Fibroblast of lung (primary cell): Measurements from ENCODE around the gene ABCA13. TPM values are rescaled to one million over a fixed set of nuclear protein-coding genes. Genes with fewer than 3 reads are reported as not detected.
A peak's percentile ranks its signal among the peaks of the same experiment; 100 is the strongest.

Experiments
- DNase-seq, 2 donors: peaks; one replicate each; pipeline versions ENCODE4 v3.0.0 to v3.0.0-alpha.2; 2010; ENCODE audit warnings: low read depth in 2 of 2
- H2AFZ ChIP-seq: 2 replicates; pipeline ENCODE4 v1.5.1; 2012; ENCODE audit warnings: low read length, control low read depth, inconsistent platforms
- H3K27ac ChIP-seq: 2 replicates; pipeline ENCODE4 v1.5.1; 2011; ENCODE audit warnings: low read length, control low read depth; ENCODE audit not compliant: insufficient read depth
- H3K27me3 ChIP-seq: 2 replicates; pipeline ENCODE4 v1.5.1; 2011; ENCODE audit warnings: mild to moderate bottlenecking, low read length; ENCODE audit not compliant: control insufficient read depth, insufficient read depth
- H3K36me3 ChIP-seq: 2 replicates; pipeline ENCODE4 v1.5.1; 2011; ENCODE audit warnings: low read length; ENCODE audit not compliant: control insufficient read depth, insufficient read depth
- H3K4me1 ChIP-seq: 2 replicates; pipeline ENCODE4 v1.5.1; 2011; ENCODE audit warnings: low read length; ENCODE audit not compliant: control insufficient read depth, insufficient read depth; ENCODE audit errors: extremely low read depth
- H3K4me2 ChIP-seq: 2 replicates; pipeline ENCODE4 v1.5.1; 2011; ENCODE audit warnings: low read length, control low read depth; ENCODE audit not compliant: insufficient read depth; ENCODE audit errors: extremely low read depth
- H3K4me3 ChIP-seq, 4 experiments: fragments of 200-600 bp in 1 of 4; sonication (generic) in 1 of 4; replicated peaks in 1 of 4; 2 replicates each; pipeline ENCODE4 v1.5.1; 2011 to 2016; ENCODE audit warnings: low read length in 4 of 4, low read depth in 3 of 4, mild to moderate bottlenecking in 3 of 4, control low read depth in 2 of 4, inconsistent platforms in 1 of 4, mixed read lengths in 1 of 4; ENCODE audit not compliant: insufficient read depth in 1 of 4; ENCODE audit errors: control extremely low read depth in 1 of 4
- H3K79me2 ChIP-seq: 2 replicates; pipeline ENCODE4 v1.5.1; 2012; ENCODE audit warnings: mild to moderate bottlenecking, low read length, inconsistent platforms; ENCODE audit not compliant: control insufficient read depth, insufficient read depth
- H3K9ac ChIP-seq: 2 replicates; pipeline ENCODE4 v1.5.1; 2011; ENCODE audit warnings: mild to moderate bottlenecking, low read length, control low read depth; ENCODE audit not compliant: insufficient read depth
- H3K9me3 ChIP-seq: 2 replicates; pipeline ENCODE4 v1.5.1; 2012; ENCODE audit warnings: low read depth, low read length; ENCODE audit not compliant: control insufficient read depth, insufficient read depth
- H4K20me1 ChIP-seq: 2 replicates; pipeline ENCODE4 v1.5.1; 2011; ENCODE audit warnings: low read length; ENCODE audit not compliant: control insufficient read depth, insufficient read depth; ENCODE audit errors: extremely low read depth
- CTCF ChIP-seq, 2 donors: IDR thresholded peaks in 1 of 2; conservative IDR thresholded peaks in 1 of 2; 1 replicate in 1 of 2; 2 replicates in 1 of 2; pipeline ENCODE4 v1.5.1; 2011 to 2012; ENCODE audit warnings: low read length in 2 of 2, control low read depth in 1 of 2, inconsistent platforms in 1 of 2, low read depth in 1 of 2, mild to moderate bottlenecking in 1 of 2
- EZH2 ChIP-seq: IDR thresholded peaks from 2 replicates; pipeline ENCODE4 v1.5.1; 2012; ENCODE audit warnings: low read length, control low read depth, mild to moderate bottlenecking; ENCODE audit errors: missing control alignments
- polyA plus RNA-seq, 2 donors: library from polyadenylated mRNA; depleted of rRNA in 1 of 2; stranded (reverse) in 1 of 2; unstranded in 1 of 2; fragments of >200 nt; gene quantifications; 2 replicates each; pipeline ENCODE4 v1.2.1, GENCODE V29; 2011 to 2012; ENCODE audit warnings: missing spikeins in 1 of 2
- total RNA-seq: library from RNA; depleted of rRNA; stranded (reverse); fragments of >200 nt; gene quantifications from 2 replicates; pipeline ENCODE4 v1.2.1, GENCODE V29; 2014

The ABCA13 gene
- total and polyA plus RNA-seq, 2 donors (not counting 1 experiment from before 2014, with no cell fraction given): 0.08 to 10.9 TPM

GRCh38 chr7:48263311-48263650, 92.0 kb downstream of the ABCA13 start:
- DNase-seq: no peak
- H3K9ac ChIP-seq: no peak overlapping the region
- H3K27me3 ChIP-seq: no peaks in the 10 kb centered on the region
- no peak overlapping the region for H2AFZ ChIP-seq
- H3K79me2 ChIP-seq: no peaks in the 10 kb centered on the region
- H4K20me1 ChIP-seq: no peaks in the 10 kb centered on the region
- no peaks in the 10 kb centered on the region for H3K36me3 ChIP-seq
- TF ChIP-seq EZH2: no peak
- no peak for TF ChIP-seq CTCF (conservative IDR thresholded peaks at IDR 0.05 in 1 of 2, IDR thresholded peaks at IDR 0.05 in 1 of 2; ENCODE audit: low read depth in 1 of 2, low read length in 2 of 2)
- H3K4me2 ChIP-seq: no peak overlapping the region
- H3K4me3 ChIP-seq: no peak overlapping the region
- H3K9me3 ChIP-seq: no peaks in the 10 kb centered on the region
- no peak overlapping the region for H3K27ac ChIP-seq
- H3K4me1 ChIP-seq: peaks cover 3% of the 10 kb centered on the region

GRCh38 chr7:48269066-48269465, 97.8 kb downstream of the ABCA13 start:
- H3K9me3 ChIP-seq: no peaks in the 10 kb centered on the region
- H3K9ac ChIP-seq: no peak overlapping the region
- no peak overlapping the region for H3K27ac ChIP-seq
- no peaks in the 10 kb centered on the region for H3K4me1 ChIP-seq
- H3K4me3 ChIP-seq: no peak overlapping the region
- H3K4me2 ChIP-seq: no peak overlapping the region
- no peaks in the 10 kb centered on the region for H4K20me1 ChIP-seq
- H3K36me3 ChIP-seq: no peaks in the 10 kb centered on the region
- no peak for DNase-seq
- H3K79me2 ChIP-seq: no peaks in the 10 kb centered on the region
- no peaks in the 10 kb centered on the region for H3K27me3 ChIP-seq
- TF ChIP-seq EZH2 (no peak), CTCF (conservative IDR thresholded peaks at IDR 0.05 in 1 of 2, IDR thresholded peaks at IDR 0.05 in 1 of 2; ENCODE audit: low read depth in 1 of 2, low read length in 2 of 2) (no peak)
- H2AFZ ChIP-seq: no peak overlapping the region

- Histone ChIP-seq H3K4me2 (no peak overlapping the region), H3K27ac (no peak overlapping the region), H2AFZ (no peak overlapping the region), H4K20me1 (no peaks in the 10 kb centered on the region), H3K79me2 (no peaks in the 10 kb centered on the region), H3K27me3 (no peaks in the 10 kb centered on the region), H3K4me1 (peaks cover 2% of the 10 kb centered on the region), H3K4me3 (no peak overlapping the region), H3K9ac (no peak overlapping the region), H3K36me3 (no peaks in the 10 kb centered on the region), H3K9me3 (no peaks in the 10 kb centered on the region)
- no peak for TF ChIP-seq EZH2
- TF ChIP-seq CTCF (conservative IDR thresholded peaks at IDR 0.05 in 1 of 2, IDR thresholded peaks at IDR 0.05 in 1 of 2; ENCODE audit: low read depth in 1 of 2, low read length in 2 of 2): no peak
- DNase-seq: peak in 1 of 2 donors; percentile 82
Observed at GRCh38 chr7:48274662-48275061, 103.4 kb downstream of the ABCA13 start.
